HG03439 (cell line): Measurements from ENCODE around the gene EDDM3A.
"Not testable (repeated sequence)": the region's sequence is repeated elsewhere in the genome, so short reads cannot be mapped to it uniquely, and the experiment has no call there.

Experiments
- ATAC-seq: cut with Tn5 transposase; IDR thresholded peaks from one replicate; pipeline ENCODE4 v1.9.1; 2021; ENCODE audit warnings: mild to moderate bottlenecking, moderate library complexity; ENCODE audit not compliant: unreplicated experiment

Gene EDDM3A

DNA sequence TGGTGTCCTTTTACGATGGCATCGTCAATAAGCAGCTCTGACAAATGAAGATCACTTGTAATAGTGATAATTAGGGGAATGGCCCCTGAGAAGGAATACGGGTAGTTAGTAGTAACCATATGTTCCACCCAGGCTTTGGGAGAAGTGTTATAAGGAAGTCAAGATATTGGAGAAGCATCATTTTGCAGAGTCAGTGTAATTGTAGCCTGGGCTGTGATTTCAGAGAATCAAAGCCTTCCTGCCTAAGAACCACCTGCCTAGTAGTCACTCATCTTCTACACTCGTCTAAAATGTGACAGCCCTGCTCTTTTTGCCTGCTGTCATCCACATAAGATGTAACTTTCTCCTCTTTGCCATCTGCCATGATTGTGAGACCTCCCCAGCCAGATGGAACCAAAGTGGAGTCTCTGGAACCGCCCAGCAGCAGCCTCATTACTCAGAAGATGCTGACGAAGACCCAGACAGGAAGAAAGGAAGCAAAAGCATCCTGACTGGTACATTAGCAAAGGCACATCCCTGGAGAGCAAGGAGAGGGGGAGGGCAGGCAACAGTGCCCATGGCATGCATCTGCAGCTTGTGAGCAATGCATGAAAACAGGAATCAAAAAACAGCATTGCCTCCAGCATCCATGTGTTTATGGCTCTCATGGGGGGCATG is 12.6 kb upstream of the EDDM3A start:
- no peak for ATAC-seq

DNA sequence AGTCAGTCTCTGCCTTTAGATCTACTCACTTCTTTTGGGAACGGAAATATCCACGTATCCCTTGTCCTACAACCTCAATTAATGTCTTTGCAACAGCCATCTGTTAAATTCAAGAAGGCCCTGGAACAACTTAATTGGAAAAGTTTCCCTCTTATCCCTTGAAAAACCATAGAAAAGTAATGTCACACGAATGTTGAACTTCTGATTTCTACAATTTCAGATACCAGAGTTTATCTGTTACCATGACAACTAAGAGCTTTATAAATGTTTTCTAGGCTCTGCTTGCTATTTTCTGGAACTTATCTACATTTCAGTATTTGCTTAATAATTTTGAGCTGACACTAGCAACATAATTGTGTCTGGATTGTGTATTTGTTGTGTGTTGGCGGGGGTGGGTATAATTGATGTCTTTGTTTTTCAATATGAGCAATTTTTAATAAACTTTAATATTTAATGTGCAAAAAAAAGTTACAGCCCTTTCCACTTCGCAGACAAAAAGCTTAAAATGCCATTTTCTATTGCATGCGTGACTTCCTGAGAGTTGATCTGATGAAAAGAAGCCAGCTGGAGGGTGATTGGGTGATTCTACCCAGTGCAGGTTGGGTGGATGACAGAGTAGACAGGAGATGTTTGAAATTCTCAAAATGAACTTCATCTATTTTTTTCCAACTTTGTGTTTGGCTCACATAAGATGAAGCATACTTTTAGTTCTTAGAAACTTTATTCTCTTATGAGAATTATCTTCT is 11.8 kb upstream of the EDDM3A start:
- no peak for ATAC-seq

DNA sequence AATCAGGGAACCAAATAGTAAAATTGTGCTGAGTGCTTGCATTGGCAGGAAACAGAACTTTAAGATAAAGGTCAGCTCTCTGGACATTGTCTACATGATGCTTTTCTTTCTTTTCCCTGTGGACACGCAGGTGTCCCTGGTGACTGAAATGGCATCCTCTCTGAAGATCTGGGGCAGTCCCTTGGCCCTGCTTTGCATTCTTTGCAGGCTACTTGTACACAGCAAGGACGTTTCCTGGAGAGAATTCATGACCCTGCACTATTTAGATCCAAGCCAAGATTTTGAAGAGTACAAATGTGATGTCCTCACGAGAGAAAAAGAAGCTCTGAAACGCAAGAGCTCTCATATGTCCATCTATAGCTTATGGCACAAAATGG is 11.3 kb upstream of the EDDM3A start:
- ATAC-seq, result no peak

DNA sequence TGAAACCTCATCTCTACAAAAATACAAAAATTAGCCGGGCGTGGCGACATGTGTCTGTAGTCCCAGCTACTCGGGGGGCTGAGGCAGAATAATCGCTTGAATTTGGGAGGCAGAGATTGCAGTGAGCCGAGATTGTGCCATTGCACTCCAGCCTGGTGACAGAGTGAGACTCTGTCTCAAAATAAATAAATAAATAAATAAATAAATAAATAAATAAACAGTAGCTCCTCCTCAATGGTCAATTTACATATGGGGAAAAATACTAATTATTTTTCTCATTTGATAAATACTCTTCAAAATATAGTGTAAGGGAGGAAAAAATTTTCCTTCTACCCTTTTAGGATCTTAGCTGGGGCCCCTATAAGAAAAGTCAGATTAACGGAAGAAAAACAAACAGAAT is 7.4 kb upstream of the EDDM3A start:
- not testable (repeated sequence) for ATAC-seq

DNA sequence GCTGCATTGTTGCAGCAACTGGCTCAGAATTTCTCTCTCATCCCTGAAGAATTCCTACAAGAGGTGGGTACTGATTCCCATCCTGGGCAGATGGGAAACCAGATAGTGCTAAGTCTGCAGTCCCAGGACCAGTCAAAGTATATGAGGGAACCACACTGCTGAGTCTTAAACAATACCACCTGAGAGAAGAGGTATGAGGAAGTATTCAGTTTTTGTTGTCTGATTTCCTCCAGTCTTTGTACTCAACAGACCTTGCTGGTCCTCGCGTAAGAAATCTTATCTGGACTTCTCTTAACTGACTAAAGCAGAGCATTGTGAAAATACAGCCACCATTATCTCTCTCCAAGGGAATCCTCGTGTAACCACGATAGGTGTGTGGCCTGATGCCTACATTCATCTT is 3.6 kb upstream of the EDDM3A start:
- ATAC-seq, result no peak

DNA sequence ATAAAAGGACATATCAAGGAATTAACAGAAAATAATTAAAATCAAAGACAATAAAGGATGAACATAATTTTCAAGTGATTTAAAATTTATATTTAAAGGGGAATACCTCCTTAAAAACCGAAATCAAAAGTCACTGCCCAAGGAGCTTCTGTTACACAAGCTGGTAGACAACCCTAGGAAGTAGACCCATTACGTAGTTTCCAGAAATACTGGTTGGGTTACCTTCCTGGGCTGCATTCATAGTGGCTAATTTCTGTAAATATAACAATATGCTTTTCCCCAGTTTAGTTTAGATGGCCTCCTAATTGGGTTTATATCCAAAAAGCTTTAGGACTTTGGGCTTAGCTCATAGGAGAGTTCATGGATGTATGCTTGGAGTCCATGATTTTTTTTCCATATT is 2.1 kb upstream of the EDDM3A start:
- no peak for ATAC-seq

DNA sequence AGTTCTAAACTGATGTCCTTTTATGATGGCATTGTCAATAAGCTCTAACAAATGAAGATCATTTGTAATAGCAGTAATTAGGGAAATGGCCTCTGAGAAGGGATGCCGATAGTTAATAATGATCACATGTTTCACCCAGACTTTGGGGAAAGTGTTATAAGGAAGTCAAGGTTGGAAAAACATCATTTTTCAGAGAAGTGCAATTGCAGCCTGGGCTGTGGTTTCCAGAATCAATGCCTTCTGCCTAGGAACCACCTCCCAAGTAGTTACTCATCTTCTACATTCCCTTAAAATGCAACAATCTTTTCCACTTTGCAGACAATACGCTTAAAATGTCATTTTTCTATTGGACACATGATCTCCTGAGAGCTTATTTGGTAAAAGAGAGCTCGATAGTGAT is 879 bp downstream of the EDDM3A start:
- no peak for ATAC-seq

DNA sequence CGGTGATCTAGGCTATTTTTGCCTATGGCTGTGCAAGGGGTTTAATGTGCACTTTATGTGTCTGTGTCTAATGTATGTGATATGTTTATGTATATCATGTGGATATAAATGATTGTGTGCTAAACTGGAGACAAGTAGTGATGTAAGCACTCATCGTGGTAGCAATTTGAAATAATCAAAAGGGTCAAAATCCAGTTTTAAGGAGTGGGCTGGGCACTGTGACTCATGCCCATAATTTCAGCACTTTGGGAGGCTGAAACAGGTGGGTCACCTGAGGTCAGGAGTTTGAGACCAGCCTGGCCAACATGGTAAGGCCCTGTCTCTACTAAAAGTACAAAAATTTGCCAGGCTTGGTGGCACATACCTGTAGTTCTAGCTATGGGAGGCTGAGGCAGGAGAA is 2.8 kb downstream of the EDDM3A start:
- no peak for ATAC-seq

DNA sequence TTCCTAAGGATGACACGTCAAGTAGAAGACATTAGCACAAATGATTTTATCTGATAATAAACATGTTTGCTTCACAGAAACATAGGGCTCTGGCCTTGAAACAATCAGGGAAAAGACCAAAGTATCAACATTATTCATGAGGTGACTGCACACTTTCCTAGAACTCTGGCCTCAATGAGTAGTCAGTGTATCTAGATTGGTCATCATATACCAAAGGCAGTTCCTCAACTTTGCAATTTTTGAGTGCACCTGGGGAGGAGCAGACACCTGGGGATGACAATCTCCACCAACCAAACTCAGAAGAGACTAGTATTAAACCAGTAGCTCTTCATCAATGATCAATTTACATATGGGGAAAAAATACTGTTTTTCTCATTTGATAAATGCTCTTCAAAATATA is 4.5 kb downstream of the EDDM3A start:
- ATAC-seq, result no peak

DNA sequence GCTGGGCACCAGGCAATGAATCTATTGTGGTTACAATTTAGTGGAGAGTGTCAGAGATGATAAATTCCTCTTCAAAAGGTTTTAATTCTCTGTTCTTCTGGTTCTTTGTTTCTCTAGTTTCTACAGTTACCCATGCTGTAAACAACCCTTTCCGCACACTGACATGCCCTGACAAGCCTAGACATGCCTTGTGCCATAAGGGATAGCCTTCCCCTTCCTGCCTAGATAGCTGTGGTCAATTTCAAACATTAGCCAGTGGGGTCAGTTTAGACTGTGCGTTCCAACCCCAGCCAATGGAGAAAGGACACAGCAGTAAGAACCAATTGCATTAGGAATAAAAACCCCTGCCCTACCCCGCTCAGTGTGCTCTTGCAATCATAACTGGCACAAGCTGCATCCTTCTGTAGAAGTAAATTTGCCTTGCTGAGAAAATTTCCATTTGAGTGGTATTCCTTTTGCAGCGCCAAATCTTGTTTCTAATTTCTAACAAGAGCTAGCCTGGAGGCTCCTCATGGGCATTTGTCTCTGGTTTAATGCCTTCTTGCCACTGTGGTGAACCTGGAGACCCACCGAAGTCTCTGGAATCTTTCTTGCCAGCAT is 6.4 kb downstream of the EDDM3A start:
- ATAC-seq, result no peak

DNA sequence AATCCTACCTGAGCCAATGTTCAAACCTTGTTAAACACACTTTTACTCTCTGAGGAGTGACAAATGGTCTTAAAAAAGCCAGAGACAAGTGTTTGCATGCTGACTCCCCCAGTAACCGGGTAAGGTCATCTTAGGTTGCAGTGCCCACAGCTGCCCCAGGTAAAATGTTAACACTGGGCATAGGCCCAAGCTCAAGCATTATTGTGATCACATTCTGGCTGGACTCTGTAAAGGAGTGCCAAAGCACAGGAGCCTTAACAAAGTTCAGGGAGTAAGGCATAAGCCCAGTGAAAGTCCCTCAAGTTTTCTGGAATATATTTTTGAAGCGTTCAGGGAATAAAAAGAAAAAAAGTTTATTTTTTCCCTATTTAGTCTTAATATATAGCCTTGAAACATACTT is 8.6 kb downstream of the EDDM3A start:
- no peak for ATAC-seq

DNA sequence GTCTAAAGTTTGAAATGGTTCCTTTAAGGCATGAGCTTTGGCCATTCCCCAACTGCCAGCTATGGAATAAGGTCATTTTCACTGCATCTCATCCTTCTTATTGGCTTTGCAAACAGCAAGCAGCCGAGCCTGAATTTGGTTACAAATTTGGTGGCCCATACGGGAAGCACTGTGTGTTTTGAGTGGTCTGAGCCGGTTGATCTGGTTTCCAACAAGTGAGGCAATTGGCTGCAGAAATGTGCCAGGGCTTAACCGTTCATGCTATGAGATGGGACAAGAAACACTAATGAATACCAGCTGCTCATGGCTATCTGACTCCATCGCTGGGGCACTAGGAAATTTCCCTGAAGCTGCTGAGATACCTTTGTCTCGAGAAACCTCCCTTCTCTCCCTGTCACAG is 9.3 kb downstream of the EDDM3A start:
- no peak for ATAC-seq

DNA sequence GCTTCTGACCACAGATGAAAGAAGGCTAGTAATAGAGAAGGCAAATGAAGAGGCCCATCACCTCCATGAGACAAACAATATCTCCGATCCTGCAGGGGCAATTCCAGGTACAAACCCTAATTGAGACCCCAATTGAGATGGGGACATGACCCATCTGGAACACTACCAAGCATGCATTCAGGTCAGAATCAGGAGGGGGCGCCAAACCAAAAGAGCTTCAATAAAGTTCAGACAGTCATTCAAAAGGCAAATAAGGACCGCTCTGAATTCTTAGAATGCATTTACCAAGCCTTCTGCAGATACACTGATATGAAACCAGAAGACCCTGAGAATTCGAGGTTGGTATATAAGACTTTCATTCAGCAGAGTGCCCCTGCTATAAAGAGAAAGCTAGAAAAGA is 12.3 kb downstream of the EDDM3A start:
- no peak for ATAC-seq

DNA sequence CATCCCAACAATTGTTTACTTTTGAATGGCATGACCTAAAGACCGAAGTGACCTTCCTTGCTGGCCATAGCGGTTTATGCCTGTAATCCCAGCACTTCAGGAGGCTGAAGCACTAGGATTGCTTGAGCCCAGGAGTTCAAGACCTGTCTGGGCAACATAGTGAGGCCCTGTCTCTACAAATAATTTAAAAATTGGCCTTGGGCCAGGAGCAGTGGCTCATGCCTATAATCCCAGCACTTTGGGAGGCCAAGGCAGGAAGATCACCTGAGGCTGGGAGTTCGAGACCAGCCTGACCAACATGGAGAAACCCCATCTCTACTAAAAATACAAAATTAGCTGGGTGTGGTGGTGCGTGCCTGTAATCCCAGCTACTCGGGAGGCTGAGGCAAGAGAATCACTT is 13.8 kb downstream of the EDDM3A start:
- not testable (repeated sequence) for ATAC-seq

DNA sequence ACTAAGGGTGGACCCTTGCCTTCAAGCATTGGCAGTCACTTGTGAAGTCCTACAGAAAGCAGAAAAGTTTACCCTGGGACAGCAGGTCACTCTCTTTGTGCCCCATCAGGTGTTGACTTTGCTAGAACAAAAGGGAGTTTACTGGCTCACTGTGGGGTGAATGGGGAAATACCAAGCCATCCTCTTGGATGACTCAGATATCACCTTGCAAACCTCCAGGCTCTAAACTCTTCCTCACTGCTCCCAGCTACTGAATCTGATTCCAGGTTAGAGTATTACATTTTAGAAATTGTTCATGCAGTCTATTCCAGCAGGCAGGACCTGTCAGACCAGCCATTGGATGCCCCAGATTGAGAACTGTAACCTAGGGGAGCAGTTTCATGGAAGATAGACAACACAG is 15.3 kb downstream of the EDDM3A start:
- ATAC-seq, result no peak

DNA sequence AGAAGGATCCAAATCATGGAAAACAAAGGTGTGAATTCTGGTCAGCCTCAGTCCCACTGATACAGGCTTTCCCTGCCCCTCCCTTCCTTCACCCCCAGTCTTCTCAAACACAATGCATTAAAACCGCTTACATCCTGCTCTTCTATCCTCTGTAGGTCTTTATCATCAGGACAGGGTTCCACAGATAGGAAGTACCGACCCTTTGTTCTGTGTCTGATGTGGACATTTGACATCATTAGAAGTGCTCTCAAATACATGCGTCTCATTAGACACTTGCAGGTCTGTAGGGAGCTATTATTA is 22.9 kb downstream of the EDDM3A start:
- no peak for ATAC-seq

DNA sequence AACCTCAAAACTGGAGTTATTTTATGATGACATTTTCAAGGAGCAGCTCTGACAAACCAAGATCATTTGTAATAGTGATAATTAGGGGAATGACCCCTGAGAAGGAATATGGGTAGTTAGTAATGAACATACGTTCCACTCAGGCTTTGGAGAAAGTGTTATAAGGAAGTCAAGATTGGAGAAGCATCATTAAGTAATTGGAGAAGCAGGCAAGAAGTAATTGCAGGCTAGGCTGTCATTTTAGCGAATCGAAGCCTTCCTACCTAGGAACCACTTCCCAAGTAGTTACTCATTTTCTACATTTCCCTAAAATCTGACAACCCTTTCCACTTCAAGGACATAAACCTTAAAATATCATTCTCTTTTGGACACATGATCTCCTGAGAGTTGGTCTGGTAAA is 23.7 kb downstream of the EDDM3A start:
- ATAC-seq, result no peak

DNA sequence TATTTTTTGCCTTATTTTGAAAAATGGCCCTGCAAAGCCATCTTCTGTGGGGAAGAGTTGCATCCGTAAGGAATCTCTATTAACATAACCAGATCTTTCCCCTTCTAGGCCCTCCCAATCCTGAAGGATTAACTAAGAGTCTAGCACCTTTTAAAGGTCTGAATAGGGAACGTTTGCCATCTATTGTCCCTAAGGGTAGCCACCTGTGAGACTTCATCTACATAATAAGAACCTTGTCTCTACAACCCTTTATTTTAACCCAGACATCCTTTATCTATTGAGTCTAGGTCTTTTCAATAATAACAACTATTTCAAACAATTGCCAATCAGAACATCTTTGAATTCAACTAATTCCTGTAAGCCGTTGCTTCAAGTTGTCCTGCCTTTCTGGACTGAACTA is 27.0 kb downstream of the EDDM3A start:
- ATAC-seq, result no peak

DNA sequence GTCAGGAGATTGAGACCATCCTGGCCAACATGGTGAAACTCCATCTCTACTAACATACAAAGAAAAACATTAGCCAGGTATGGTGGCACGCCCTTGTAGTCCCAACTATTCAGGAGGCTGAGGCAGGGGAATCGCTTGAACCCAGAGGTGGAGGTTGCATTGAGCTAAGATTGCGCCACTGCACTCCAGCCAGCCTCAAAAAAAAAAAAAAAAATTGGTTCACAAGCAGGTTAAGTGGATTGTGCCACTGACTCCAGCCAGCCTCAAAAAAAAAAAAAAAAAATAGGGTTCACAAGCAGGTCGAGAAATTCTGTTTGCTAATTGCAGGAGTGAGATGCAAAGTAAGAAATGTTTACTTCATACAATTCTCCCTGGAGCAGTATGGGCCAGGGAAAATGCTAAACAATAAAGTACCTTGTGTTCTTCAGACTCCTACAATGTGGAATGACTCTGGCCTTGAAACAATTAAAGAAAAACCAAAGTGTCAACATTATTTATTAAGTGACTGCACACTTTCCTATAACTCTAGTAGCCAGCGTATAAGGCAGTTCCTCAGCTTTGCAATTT is 28.7 kb downstream of the EDDM3A start:
- no peak for ATAC-seq

DNA sequence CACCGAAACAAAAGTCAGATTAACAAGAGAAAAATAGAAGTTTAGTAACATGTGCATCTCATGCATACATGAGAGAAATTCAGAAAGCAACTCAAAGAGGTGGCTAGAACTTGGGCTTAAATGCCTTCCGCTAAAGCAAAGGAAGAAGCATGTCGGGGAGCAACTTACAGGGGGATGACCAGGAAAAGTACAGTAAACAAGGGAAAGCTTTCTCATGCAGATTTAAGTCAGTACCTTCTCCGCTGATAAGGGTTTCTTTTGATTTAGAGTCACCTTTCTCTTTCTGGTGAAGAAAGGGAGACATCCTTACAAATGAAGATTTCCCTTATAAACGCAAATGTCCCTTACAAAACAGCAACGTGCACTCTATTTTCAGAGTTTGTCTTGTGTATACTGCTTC is 29.4 kb downstream of the EDDM3A start:
- ATAC-seq, result no peak

DNA sequence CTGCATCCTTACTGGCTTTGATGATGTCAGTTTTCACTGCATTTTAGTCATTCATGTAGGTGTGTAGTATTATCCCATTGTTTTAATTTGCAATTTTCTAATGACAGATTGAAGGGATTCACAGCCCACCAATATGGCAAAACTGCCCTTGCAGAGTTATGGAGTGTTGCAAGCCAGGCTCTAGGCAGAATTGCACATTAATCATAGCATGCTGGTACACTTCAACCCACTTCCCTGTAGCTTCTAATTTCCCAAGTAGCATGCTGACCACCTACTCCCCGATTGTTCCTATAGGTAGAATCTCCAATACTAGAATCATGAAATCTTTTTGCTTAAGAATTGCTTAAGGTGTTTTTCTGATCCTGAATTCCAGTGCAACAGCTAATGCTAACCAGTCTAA is 30.2 kb downstream of the EDDM3A start:
- no peak for ATAC-seq

DNA sequence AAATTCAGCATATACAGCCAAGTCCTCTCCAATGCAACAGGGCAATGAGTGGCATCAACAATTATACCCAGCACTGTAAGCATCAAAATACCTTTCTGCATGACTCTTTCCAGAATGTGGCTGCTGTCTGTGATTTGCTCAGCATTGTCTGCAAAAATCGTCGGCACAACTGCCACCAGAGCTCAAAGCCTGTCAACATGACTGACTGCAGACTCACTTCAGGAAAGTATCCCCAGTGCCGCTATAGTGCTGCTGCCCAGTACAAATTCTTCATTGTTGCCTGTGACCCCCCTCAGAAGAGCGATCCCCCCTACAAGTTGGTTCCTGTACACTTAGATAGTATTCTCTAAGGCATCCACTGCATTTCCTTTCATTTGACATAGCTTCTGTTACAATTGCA is 36.1 kb downstream of the EDDM3A start:
- no peak for ATAC-seq
